H1 (cell line): Measurements from ENCODE around the gene ASPHD2. TPM values are rescaled to one million over a fixed set of nuclear protein-coding genes. Genes with fewer than 3 reads are reported as not detected.

ENCODE experiments used
- CTBP2 ChIP-seq: IDR thresholded peaks from 2 replicates; pipeline ENCODE4 v1.7.0; 2011; ENCODE audit warnings: borderline replicate concordance, mild to moderate bottlenecking, moderate library complexity, mixed read lengths, low read length; ENCODE audit not compliant: insufficient read depth, insufficient read length
- RAD21 ChIP-seq, 2 experiments: IDR thresholded peaks in 1 of 2; conservative IDR thresholded peaks in 1 of 2; 2 replicates each; pipeline ENCODE4 v1.6.1; 2011; ENCODE audit warnings: low read depth in 2 of 2, low read length in 2 of 2, improper control_type of control experiment in 1 of 2, inconsistent platforms in 1 of 2, mild to moderate bottlenecking in 1 of 2, moderate library complexity in 1 of 2
- RBBP5 ChIP-seq: IDR thresholded peaks from 2 replicates; pipeline ENCODE4 v1.7.1; 2012; ENCODE audit warnings: low read depth, mild to moderate bottlenecking, inconsistent platforms, low read length, moderate library complexity, borderline replicate concordance
- RNF2 ChIP-seq: fragments of 200-900, 300-1000 bp; sonication (generic); IDR thresholded peaks from 2 replicates; pipeline ENCODE4 v1.7.1; 2016; ENCODE audit warnings: borderline replicate concordance, low read depth, mild to moderate bottlenecking, antibody characterized with exemption, low read length; ENCODE audit not compliant: poor library complexity, severe bottlenecking; ENCODE audit errors: missing control alignments
- RXRA ChIP-seq: IDR thresholded peaks from 2 replicates; pipeline ENCODE4 v1.6.1; 2011; ENCODE audit warnings: low read depth, mild to moderate bottlenecking, low read length, moderate library complexity; ENCODE audit not compliant: insufficient read depth
- TAF7 ChIP-seq: optimal IDR thresholded peaks from 2 replicates; pipeline ENCODE3; 2011; ENCODE audit warnings: low read depth, mild to moderate bottlenecking, inconsistent platforms, low read length, moderate library complexity, borderline replicate concordance
- TBP ChIP-seq: IDR thresholded peaks from 2 replicates; pipeline ENCODE4 v1.6.1; 2011; ENCODE audit warnings: low read depth, low read length, improper control_type of control experiment
- polyA plus RNA-seq, 7 experiments: library from polyadenylated mRNA; depleted of rRNA in 3 of 7; stranded (reverse) in 5 of 7; unstranded in 2 of 7; fragments of >200 nt in 5 of 7; fragments of 200-250 nt in 2 of 7; gene quantifications; 1 replicate in 5 of 7; 2 replicates in 1 of 7; 4 replicates in 1 of 7; pipeline versions ENCODE4 v1.2.1 to v1.2.3, GENCODE V29; 2011 to 2013; ENCODE audit warnings: missing spikeins in 2 of 7, mixed read lengths in 2 of 7
- total RNA-seq: library from RNA; stranded (reverse); fragmentation: NEBNext Ultra II Directional; extraction: Animal tissue kit (Norgen Biotek cat#: 25700); gene quantifications from 2 replicates; pipeline ENCODE4 v1.2.1, GENCODE V29; 2021
- TF ChIP-seq, protein P1 (sequence below): fragments of 300-600 bp; sonication (generic); IDR thresholded peaks from 2 replicates; pipeline ENCODE4 v1.7.1; 2012; ENCODE audit warnings: low read length, moderate library complexity, mild to moderate bottlenecking, inconsistent platforms; ENCODE audit not compliant: insufficient replicate concordance

The ASPHD2 gene
- total and polyA plus RNA-seq, 2 of the 8 experiments (the other 6 are each of a cell fraction or from before 2014, with no cell fraction given), result 7.2 to 11.0 TPM

DNA sequence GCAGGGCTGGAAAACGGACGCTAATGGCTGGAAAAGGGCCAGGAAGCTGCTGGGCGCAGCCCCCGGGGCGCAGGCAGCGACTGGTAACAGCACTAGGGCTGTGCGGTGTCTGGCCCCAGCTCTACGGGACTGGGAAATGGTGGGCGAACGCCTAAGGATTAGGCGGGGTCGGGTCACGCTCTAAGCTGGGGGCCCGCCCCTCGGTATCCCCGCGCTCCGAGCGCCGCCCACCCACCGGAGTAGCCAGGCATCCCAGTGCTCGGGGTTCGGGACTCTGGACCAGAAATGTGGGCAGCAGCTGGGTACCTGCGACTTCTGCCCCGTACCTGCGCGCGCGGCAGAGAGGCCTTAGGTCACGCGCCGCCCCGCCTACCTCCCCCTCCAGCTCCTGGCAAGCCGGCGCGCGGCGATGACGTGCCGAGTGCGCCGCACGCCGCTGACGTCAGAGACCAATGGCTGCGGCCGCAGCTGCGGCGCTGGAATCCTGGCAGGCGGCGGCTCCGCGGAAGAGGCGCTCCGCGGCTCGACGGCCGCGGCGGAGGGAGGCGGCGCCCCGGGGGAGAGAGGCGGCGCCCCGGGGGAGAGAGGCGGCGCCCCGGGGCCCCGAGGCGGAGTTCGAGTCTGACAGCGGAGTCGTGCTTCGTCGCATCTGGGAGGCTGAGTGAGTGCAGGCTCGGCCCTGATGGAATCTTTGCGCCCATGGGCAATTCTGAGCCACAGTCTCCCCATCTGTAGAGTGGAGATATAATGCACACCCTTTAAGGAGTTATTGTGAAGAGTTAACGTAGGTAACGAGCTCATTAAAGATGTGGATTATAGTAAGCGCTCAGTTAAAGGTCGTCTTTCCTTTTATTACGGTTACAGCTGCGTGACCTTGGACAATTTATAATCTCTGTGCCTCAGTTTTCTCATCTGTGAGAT lies 54.6 kb downstream of the ASPHD2 start, which contains the start of the genes HPS4 and SRRD (continued):
- TF ChIP-seq TBP (peak; percentile 84; the same call in 1 of the 2 replicates), RXRA (no peak), TAF7 (peak; percentile 87), RBBP5 (peak; percentile 97), RAD21 (IDR thresholded peaks at IDR 0.05 in 1 of 2, conservative IDR thresholded peaks at IDR 0.05 in 1 of 2; ENCODE audit: low read depth in 2 of 2, low read length in 2 of 2) (no peak), RNF2 (no peak), CTBP2 (no peak)
- TF ChIP-seq, protein P1, sequence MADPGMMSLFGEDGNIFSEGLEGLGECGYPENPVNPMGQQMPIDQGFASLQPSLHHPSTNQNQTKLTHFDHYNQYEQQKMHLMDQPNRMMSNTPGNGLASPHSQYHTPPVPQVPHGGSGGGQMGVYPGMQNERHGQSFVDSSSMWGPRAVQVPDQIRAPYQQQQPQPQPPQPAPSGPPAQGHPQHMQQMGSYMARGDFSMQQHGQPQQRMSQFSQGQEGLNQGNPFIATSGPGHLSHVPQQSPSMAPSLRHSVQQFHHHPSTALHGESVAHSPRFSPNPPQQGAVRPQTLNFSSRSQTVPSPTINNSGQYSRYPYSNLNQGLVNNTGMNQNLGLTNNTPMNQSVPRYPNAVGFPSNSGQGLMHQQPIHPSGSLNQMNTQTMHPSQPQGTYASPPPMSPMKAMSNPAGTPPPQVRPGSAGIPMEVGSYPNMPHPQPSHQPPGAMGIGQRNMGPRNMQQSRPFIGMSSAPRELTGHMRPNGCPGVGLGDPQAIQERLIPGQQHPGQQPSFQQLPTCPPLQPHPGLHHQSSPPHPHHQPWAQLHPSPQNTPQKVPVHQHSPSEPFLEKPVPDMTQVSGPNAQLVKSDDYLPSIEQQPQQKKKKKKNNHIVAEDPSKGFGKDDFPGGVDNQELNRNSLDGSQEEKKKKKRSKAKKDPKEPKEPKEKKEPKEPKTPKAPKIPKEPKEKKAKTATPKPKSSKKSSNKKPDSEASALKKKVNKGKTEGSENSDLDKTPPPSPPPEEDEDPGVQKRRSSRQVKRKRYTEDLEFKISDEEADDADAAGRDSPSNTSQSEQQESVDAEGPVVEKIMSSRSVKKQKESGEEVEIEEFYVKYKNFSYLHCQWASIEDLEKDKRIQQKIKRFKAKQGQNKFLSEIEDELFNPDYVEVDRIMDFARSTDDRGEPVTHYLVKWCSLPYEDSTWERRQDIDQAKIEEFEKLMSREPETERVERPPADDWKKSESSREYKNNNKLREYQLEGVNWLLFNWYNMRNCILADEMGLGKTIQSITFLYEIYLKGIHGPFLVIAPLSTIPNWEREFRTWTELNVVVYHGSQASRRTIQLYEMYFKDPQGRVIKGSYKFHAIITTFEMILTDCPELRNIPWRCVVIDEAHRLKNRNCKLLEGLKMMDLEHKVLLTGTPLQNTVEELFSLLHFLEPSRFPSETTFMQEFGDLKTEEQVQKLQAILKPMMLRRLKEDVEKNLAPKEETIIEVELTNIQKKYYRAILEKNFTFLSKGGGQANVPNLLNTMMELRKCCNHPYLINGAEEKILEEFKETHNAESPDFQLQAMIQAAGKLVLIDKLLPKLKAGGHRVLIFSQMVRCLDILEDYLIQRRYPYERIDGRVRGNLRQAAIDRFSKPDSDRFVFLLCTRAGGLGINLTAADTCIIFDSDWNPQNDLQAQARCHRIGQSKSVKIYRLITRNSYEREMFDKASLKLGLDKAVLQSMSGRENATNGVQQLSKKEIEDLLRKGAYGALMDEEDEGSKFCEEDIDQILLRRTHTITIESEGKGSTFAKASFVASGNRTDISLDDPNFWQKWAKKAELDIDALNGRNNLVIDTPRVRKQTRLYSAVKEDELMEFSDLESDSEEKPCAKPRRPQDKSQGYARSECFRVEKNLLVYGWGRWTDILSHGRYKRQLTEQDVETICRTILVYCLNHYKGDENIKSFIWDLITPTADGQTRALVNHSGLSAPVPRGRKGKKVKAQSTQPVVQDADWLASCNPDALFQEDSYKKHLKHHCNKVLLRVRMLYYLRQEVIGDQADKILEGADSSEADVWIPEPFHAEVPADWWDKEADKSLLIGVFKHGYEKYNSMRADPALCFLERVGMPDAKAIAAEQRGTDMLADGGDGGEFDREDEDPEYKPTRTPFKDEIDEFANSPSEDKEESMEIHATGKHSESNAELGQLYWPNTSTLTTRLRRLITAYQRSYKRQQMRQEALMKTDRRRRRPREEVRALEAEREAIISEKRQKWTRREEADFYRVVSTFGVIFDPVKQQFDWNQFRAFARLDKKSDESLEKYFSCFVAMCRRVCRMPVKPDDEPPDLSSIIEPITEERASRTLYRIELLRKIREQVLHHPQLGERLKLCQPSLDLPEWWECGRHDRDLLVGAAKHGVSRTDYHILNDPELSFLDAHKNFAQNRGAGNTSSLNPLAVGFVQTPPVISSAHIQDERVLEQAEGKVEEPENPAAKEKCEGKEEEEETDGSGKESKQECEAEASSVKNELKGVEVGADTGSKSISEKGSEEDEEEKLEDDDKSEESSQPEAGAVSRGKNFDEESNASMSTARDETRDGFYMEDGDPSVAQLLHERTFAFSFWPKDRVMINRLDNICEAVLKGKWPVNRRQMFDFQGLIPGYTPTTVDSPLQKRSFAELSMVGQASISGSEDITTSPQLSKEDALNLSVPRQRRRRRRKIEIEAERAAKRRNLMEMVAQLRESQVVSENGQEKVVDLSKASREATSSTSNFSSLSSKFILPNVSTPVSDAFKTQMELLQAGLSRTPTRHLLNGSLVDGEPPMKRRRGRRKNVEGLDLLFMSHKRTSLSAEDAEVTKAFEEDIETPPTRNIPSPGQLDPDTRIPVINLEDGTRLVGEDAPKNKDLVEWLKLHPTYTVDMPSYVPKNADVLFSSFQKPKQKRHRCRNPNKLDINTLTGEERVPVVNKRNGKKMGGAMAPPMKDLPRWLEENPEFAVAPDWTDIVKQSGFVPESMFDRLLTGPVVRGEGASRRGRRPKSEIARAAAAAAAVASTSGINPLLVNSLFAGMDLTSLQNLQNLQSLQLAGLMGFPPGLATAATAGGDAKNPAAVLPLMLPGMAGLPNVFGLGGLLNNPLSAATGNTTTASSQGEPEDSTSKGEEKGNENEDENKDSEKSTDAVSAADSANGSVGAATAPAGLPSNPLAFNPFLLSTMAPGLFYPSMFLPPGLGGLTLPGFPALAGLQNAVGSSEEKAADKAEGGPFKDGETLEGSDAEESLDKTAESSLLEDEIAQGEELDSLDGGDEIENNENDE, result no peak
